ENCODE measurements around the gene DIPK2B. TPM values are rescaled to one million over a fixed set of nuclear protein-coding genes. Genes with fewer than 3 reads are reported as not detected.

DIPK2B gene
- total and polyA plus RNA-seq, 2 of the 4 experiments (the other 2 are of a cell fraction): not detected

DNA sequence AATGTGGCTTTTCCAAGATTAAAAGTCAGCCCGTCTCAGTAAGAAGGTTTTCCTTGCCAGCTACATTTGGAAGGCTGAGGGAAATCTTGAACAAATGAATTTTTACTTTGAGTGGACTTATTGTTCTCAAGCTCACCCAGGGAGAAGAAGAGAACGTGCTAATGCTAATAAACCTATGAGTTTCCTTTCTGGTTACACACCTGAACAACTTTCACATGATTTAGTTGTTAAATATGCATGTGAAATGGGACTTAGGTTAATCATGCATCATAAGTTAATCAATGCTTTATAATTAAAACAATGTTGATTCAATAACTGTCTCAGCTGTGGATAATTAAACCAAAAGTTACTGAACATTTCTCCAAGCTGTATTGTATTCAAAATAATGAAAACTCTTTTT, 33.9 kb downstream of the DIPK2B start:
- no peaks in the 10 kb centered on the region for H3K79me1 ChIP-seq (ENCODE audit: low read depth in 1 of 2, low read length in 2 of 2)
- no peak overlapping the region for H3K9ac ChIP-seq (ENCODE audit: low read depth, low read length)
- no peak overlapping the region for H3K18ac ChIP-seq (ENCODE audit: low read depth, low read length)
- H3K4ac ChIP-seq (ENCODE audit: low read depth, low read length): no peak overlapping the region
- H2BK120ac ChIP-seq (ENCODE audit: low read depth, low read length): no peak overlapping the region
- no peak overlapping the region for H4K8ac ChIP-seq (ENCODE audit: low read depth in 2 of 2, low read length in 2 of 2)
- ATAC-seq (ENCODE audit: low read depth) (no peak), DNase-seq (no peak)
- H3K36me3 ChIP-seq (ENCODE audit: control insufficient read depth, insufficient read depth, low read length): no peaks in the 10 kb centered on the region
- no TSS peak for BruUV-seq (replicated peaks)
- H3K27me3 ChIP-seq (ENCODE audit: control insufficient read depth, insufficient read depth, low read length): peaks cover 34% of the 10 kb centered on the region
- TF ChIP-seq, protein P1, sequence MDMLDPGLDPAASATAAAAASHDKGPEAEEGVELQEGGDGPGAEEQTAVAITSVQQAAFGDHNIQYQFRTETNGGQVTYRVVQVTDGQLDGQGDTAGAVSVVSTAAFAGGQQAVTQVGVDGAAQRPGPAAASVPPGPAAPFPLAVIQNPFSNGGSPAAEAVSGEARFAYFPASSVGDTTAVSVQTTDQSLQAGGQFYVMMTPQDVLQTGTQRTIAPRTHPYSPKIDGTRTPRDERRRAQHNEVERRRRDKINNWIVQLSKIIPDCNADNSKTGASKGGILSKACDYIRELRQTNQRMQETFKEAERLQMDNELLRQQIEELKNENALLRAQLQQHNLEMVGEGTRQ (IDR thresholded peaks at IDR 0.05; ENCODE audit: low read depth, low read length): no peak
- TF ChIP-seq MAFK (IDR thresholded peaks at IDR 0.05; ENCODE audit: low read depth, low read length) (no peak), BHLHE40 (IDR thresholded peaks at IDR 0.05; ENCODE audit: low read depth, low read length) (no peak), FOS (IDR thresholded peaks at IDR 0.05; ENCODE audit: low read depth, low read length) (no peak), NFE2L2 (IDR thresholded peaks at IDR 0.05; ENCODE audit: low read depth, low read length) (no peak), RFX5 (IDR thresholded peaks at IDR 0.05; ENCODE audit: low read depth, low read length) (no peak), MXI1 (IDR thresholded peaks at IDR 0.05; ENCODE audit: borderline replicate concordance, low read depth, low read length) (no peak), RAD21 (IDR thresholded peaks at IDR 0.05; ENCODE audit: low read length) (no peak), CHD1 (IDR thresholded peaks at IDR 0.05; ENCODE audit: low read depth, low read length) (no peak), CEBPB (IDR thresholded peaks at IDR 0.05; ENCODE audit: low read depth, low read length) (no peak), MAZ (IDR thresholded peaks at IDR 0.05; ENCODE audit: borderline replicate concordance, low read depth, low read length) (no peak)
- TF ChIP-seq, protein P2, sequence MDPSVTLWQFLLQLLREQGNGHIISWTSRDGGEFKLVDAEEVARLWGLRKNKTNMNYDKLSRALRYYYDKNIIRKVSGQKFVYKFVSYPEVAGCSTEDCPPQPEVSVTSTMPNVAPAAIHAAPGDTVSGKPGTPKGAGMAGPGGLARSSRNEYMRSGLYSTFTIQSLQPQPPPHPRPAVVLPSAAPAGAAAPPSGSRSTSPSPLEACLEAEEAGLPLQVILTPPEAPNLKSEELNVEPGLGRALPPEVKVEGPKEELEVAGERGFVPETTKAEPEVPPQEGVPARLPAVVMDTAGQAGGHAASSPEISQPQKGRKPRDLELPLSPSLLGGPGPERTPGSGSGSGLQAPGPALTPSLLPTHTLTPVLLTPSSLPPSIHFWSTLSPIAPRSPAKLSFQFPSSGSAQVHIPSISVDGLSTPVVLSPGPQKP (IDR thresholded peaks at IDR 0.05; ENCODE audit: borderline replicate concordance, low read depth, low read length): no peak
- no peak overlapping the region for H4K5ac ChIP-seq (ENCODE audit: low read depth, low read length)
- POLR2A ChIA-PET (ENCODE audit: unreplicated experiment): no interaction called here
- H3K9me1 ChIP-seq (ENCODE audit: insufficient read depth, low read length): no peaks in the 10 kb centered on the region
- no peak overlapping the region for H2BK5ac ChIP-seq (ENCODE audit: low read depth, low read length, poor library complexity, severe bottlenecking)
- intact Hi-C loops (cut with micrococcal nuclease) (no loop called here), in situ Hi-C loops (cut with MboI; ENCODE audit: low sequenced_read_pairs) (no loop called here), dilution Hi-C loops (cut with HindIII; ENCODE audit: low sequenced_read_pairs, unreplicated experiment) (no loop called here)
- H2BK15ac ChIP-seq (ENCODE audit: low read depth, low read length): no peak overlapping the region
- H2AK5ac ChIP-seq (ENCODE audit: low read depth, low read length): no peak overlapping the region
- no peaks in the 10 kb centered on the region for H3K4me1 ChIP-seq (ENCODE audit: control insufficient read depth, insufficient read depth, low read length)
- H4K91ac ChIP-seq (ENCODE audit: insufficient read depth, low read depth, low read length): no peak overlapping the region
- no peak overlapping the region for H3K27ac ChIP-seq (ENCODE audit: insufficient read depth, low read length)
- no peak overlapping the region for H3K4me2 ChIP-seq (ENCODE audit: low read depth, low read length)
- no peak overlapping the region for H3K23ac ChIP-seq (ENCODE audit: low read depth, low read length)
- H2BK20ac ChIP-seq (ENCODE audit: low read depth, low read length): no peak overlapping the region
- no peak overlapping the region for H3K56ac ChIP-seq (ENCODE audit: extremely low read depth, insufficient read depth, low read length)
- WGBS, 2 experiments (ENCODE audit: extremely low coverage in 2 of 2, insufficient read length in 1 of 2): no CpG with 5 or more reads among the region's 2 CpGs
- CTCF ChIA-PET: no interaction called here
- H3K4me3 ChIP-seq (ENCODE audit: insufficient read depth, low read depth, low read length): no peak overlapping the region
- no peak overlapping the region for H2AFZ ChIP-seq (replicated peaks; ENCODE audit: low read length, poor library complexity)
- no peaks in the 10 kb centered on the region for H4K20me1 ChIP-seq (ENCODE audit: insufficient read depth, low read length)
- no peaks in the 10 kb centered on the region for H3K9me3 ChIP-seq (ENCODE audit: control insufficient read depth, insufficient read depth, low read length)
- no peak overlapping the region for H2AK9ac ChIP-seq (replicated peaks; ENCODE audit: low read depth, low read length, poor library complexity)
- H3K14ac ChIP-seq (replicated peaks; ENCODE audit: low read depth, low read length): no peak overlapping the region

Measured in IMR-90 (cell line).